H1 (cell line): ENCODE results near the gene TLR8. TPM values are rescaled to one million over a fixed set of nuclear protein-coding genes. Genes with fewer than 3 reads are reported as not detected.

ENCODE experiments used
- BACH1 ChIP-seq: IDR thresholded peaks from 2 replicates; pipeline ENCODE4 v1.6.1; 2012; ENCODE audit warnings: low read length, improper control_type of control experiment
- E2F6 ChIP-seq: IDR thresholded peaks from 2 replicates; pipeline ENCODE4 v1.6.1; 2012; ENCODE audit warnings: inconsistent platforms
- KDM1A ChIP-seq: fragments of 200-600, 300-600 bp; sonication (generic); IDR thresholded peaks from 2 replicates; pipeline ENCODE4 v1.7.1; 2016; ENCODE audit warnings: mild to moderate bottlenecking, low read length, borderline replicate concordance
- RAD21 ChIP-seq, 2 experiments: IDR thresholded peaks in 1 of 2; conservative IDR thresholded peaks in 1 of 2; 2 replicates each; pipeline ENCODE4 v1.6.1; 2011; ENCODE audit warnings: low read depth in 2 of 2, low read length in 2 of 2, improper control_type of control experiment in 1 of 2, inconsistent platforms in 1 of 2, mild to moderate bottlenecking in 1 of 2, moderate library complexity in 1 of 2
- TCF12 ChIP-seq: IDR thresholded peaks from 2 replicates; pipeline ENCODE4 v1.6.1; 2011; ENCODE audit warnings: low read depth, mild to moderate bottlenecking, low read length
- polyA plus RNA-seq, 7 experiments: library from polyadenylated mRNA; depleted of rRNA in 3 of 7; stranded (reverse) in 5 of 7; unstranded in 2 of 7; fragments of >200 nt in 5 of 7; fragments of 200-250 nt in 2 of 7; gene quantifications; 1 replicate in 5 of 7; 2 replicates in 1 of 7; 4 replicates in 1 of 7; pipeline versions ENCODE4 v1.2.1 to v1.2.3, GENCODE V29; 2011 to 2013; ENCODE audit warnings: missing spikeins in 2 of 7, mixed read lengths in 2 of 7
- total RNA-seq: library from RNA; stranded (reverse); fragmentation: NEBNext Ultra II Directional; extraction: Animal tissue kit (Norgen Biotek cat#: 25700); gene quantifications from 2 replicates; pipeline ENCODE4 v1.2.1, GENCODE V29; 2021

TLR8 gene
- total and polyA plus RNA-seq, 2 of the 8 experiments (the other 6 are each of a cell fraction or from before 2014, with no cell fraction given) = not detected

- TF ChIP-seq KDM1A (no peak), RAD21 (IDR thresholded peaks at IDR 0.05 in 1 of 2, conservative IDR thresholded peaks at IDR 0.05 in 1 of 2; ENCODE audit: low read depth in 2 of 2, low read length in 2 of 2) (no peak), BACH1 (no peak), TCF12 (no peak), E2F6 (no peak)
These were observed 41.1 kb upstream of the TLR8 start (continued) for GRCh38 chrX:12865359-12865758.
